ENCODE measurements around the gene MAPK11. TPM values are rescaled to one million over a fixed set of nuclear protein-coding genes. Genes with fewer than 3 reads are reported as not detected.

The MAPK11 gene
- total and polyA plus RNA-seq, 2 donors (not counting 1 experiment from before 2014, with no cell fraction given), result 8.1 to 9.9 TPM

- no peaks in the 10 kb centered on the region for H3K27me3 Mint-ChIP-seq
- Histone ChIP-seq H3K9ac (ENCODE audit: low read length) (no peak overlapping the region), H3K4me3 (ENCODE audit: control extremely low read depth in 1 of 5, extremely low read depth in 1 of 5, insufficient read depth in 1 of 5, low read depth in 2 of 5, low read length in 4 of 5) (no peak overlapping the region), H3K36me3 (replicated peaks in 1 of 2; ENCODE audit: control extremely low read depth in 1 of 2, control insufficient read depth in 1 of 2, extremely low read depth in 1 of 2, insufficient read depth in 2 of 2, low read length in 1 of 2) (no peaks in the 10 kb centered on the region), H4K20me1 (ENCODE audit: control insufficient read depth, insufficient read depth, low read length, poor library complexity, severe bottlenecking) (no peaks in the 10 kb centered on the region), H3K27me3 (replicated peaks in 1 of 4; ENCODE audit: control extremely low read depth in 1 of 4, control insufficient read depth in 3 of 4, insufficient read depth in 4 of 4, low read length in 3 of 4) (no peaks in the 10 kb centered on the region), H3K9me3 (ENCODE audit: control extremely low read depth in 1 of 3, control insufficient read depth in 2 of 3, insufficient read depth in 1 of 3, low read length in 2 of 3) (peaks cover 0 to 4% (median 0%) of the 10 kb centered on the region in 3 donors), H3K79me2 (ENCODE audit: control insufficient read depth, insufficient read depth, low read length) (no peaks in the 10 kb centered on the region), H2AFZ (ENCODE audit: insufficient read depth, low read depth, low read length, poor library complexity, severe bottlenecking) (no peak overlapping the region), H3K27ac (ENCODE audit: low read length in 2 of 2) (no peak overlapping the region), H3K4me2 (replicated peaks; ENCODE audit: low read depth, low read length, poor library complexity, severe bottlenecking) (no peak overlapping the region), H3K4me1 (ENCODE audit: control insufficient read depth in 2 of 2, insufficient read depth in 2 of 2, low read length in 2 of 2) (peaks cover 0 to 3% of the 10 kb centered on the region in 2 donors)
- no peak overlapping the region for H3K4me3 Mint-ChIP-seq
- TF ChIP-seq EZH2 (IDR thresholded peaks at IDR 0.05; ENCODE audit: borderline replicate concordance, insufficient read depth, low read depth, low read length, poor library complexity, severe bottlenecking), result no peak
- TF ChIP-seq CTCF (IDR thresholded peaks at IDR 0.05), result no peak
- 96% methylated on average over 21 of the region's 21 CpGs for WGBS (ENCODE audit: insufficient coverage)
- no peaks in the 10 kb centered on the region for H3K4me1 Mint-ChIP-seq
- ATAC-seq (ENCODE audit: low read depth), result no peak
- DNase-seq, result no peak
- ChIA-PET POLR2A (interaction anchor here (1.1 kb wide), 1 partner anchor 28 kb away, joined by 4 read pairs; no protein-coding TSS in a partner anchor), CTCF (no interaction called here)
- intact Hi-C loops (cut with micrococcal nuclease), result no loop called here
- H3K9me3 Mint-ChIP-seq (ENCODE audit: insufficient read depth), result no peaks in the 10 kb centered on the region
- H3K27ac Mint-ChIP-seq, result no peak overlapping the region
Observed at GRCh38 chr22:50278461-50278860, 8.3 kb upstream of the MAPK11 start.

DNA sequence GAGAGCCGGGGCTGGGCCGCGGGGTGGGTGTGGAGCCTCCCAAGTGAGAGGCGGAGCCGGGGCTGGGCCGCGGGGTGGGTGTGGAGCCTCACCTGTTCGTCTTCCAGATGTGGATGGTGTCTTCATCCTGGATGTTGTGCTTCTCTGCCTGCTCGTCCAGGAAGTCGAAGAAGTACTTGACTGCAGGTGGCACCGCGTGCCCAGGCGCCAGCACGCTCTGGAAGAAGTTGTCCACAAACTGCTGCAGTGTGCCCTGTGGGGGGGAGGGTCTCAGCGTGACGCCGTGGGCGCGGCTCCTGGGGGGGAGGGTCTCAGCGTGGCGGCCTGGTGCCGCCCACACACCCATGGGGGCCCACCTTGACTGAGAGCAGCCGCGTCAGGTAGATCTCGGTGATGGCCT, 7.6 kb upstream of the MAPK11 start:
- H3K27me3 ChIP-seq (replicated peaks in 1 of 4; ENCODE audit: control extremely low read depth in 1 of 4, control insufficient read depth in 3 of 4, insufficient read depth in 4 of 4, low read length in 3 of 4), result no peaks in the 10 kb centered on the region
- H3K4me3 Mint-ChIP-seq, result no peak overlapping the region

More for the DNA sequence above, 7.6 kb upstream of the MAPK11 start:
- H2AFZ ChIP-seq (ENCODE audit: insufficient read depth, low read depth, low read length, poor library complexity, severe bottlenecking), result no peak overlapping the region
- H3K27me3 Mint-ChIP-seq, result no peaks in the 10 kb centered on the region
- TF ChIP-seq EZH2 (IDR thresholded peaks at IDR 0.05; ENCODE audit: borderline replicate concordance, insufficient read depth, low read depth, low read length, poor library complexity, severe bottlenecking) (no peak), CTCF (IDR thresholded peaks at IDR 0.05) (no peak)
- H3K27ac Mint-ChIP-seq, result no peak overlapping the region
- no peak for ATAC-seq (ENCODE audit: low read depth)
- H3K9me3 ChIP-seq (ENCODE audit: control extremely low read depth in 1 of 3, control insufficient read depth in 2 of 3, insufficient read depth in 1 of 3, low read length in 2 of 3), result peaks cover 0 to 4% (median 0%) of the 10 kb centered on the region in 3 donors
- no peak overlapping the region for H3K27ac ChIP-seq (ENCODE audit: low read length in 2 of 2)
- H3K36me3 ChIP-seq (replicated peaks in 1 of 2; ENCODE audit: control extremely low read depth in 1 of 2, control insufficient read depth in 1 of 2, extremely low read depth in 1 of 2, insufficient read depth in 2 of 2, low read length in 1 of 2), result no peaks in the 10 kb centered on the region
- CTCF ChIA-PET, result interaction anchor here (2.9 kb wide), 1 partner anchor 48 kb away, joined by 67 read pairs; the partner anchor contains the start of gene DENND6B
- H3K79me2 ChIP-seq (ENCODE audit: control insufficient read depth, insufficient read depth, low read length), result no peaks in the 10 kb centered on the region
- H3K9ac ChIP-seq (ENCODE audit: low read length), result no peak overlapping the region
- no peaks in the 10 kb centered on the region for H4K20me1 ChIP-seq (ENCODE audit: control insufficient read depth, insufficient read depth, low read length, poor library complexity, severe bottlenecking)
- no peak overlapping the region for H3K4me2 ChIP-seq (replicated peaks; ENCODE audit: low read depth, low read length, poor library complexity, severe bottlenecking)
- POLR2A ChIA-PET, result no interaction called here
- WGBS (ENCODE audit: insufficient coverage), result 88% methylated on average over 21 of the region's 25 CpGs
- H3K4me1 Mint-ChIP-seq, result peaks cover under 1% of the 10 kb centered on the region
- no peak for DNase-seq
- no peaks in the 10 kb centered on the region for H3K9me3 Mint-ChIP-seq (ENCODE audit: insufficient read depth)
- peaks cover 0 to 3% of the 10 kb centered on the region in 2 donors for H3K4me1 ChIP-seq (ENCODE audit: control insufficient read depth in 2 of 2, insufficient read depth in 2 of 2, low read length in 2 of 2)
- intact Hi-C loops (cut with micrococcal nuclease), result no loop called here
- no peak overlapping the region for H3K4me3 ChIP-seq (ENCODE audit: control extremely low read depth in 1 of 5, extremely low read depth in 1 of 5, insufficient read depth in 1 of 5, low read depth in 2 of 5, low read length in 4 of 5)

Measured in B cell (primary cell).